IMR-90 (cell line): Measurements from ENCODE around the gene LMNTD2. TPM values are rescaled to one million over a fixed set of nuclear protein-coding genes. Genes with fewer than 3 reads are reported as not detected.

Source experiments
- ATAC-seq: fragments of 200-7000 bp; cut with Tn5 transposase; 2 replicates; pipeline ENCODE4 v1.9.1; 2020; ENCODE audit warnings: low read depth, mild to moderate bottlenecking, moderate library complexity
- BruUV-seq: library from RNA; stranded (reverse); fragments of 400-500 nt; replicated peaks from 2 replicates; lab custom pipeline; 2021; lab: Mats Ljungman, UMichigan
- CTCF ChIA-PET: fragments of 300-600 bp; formaldehyde crosslinking; extraction: SDS; loops from one replicate; lab custom pipeline; 2021; ENCODE audit warnings: antibody characterized with exemption; lab: Yijun Ruan, JAX
- POLR2A ChIA-PET: fragments of 300-600 bp; sonication (Branson Sonifier 250); formaldehyde crosslinking; loops from one replicate; lab custom pipeline; 2022; ENCODE audit warnings: antibody characterized with exemption; ENCODE audit not compliant: unreplicated experiment; lab: Charles Lee
- DNase-seq: peaks from one replicate; pipeline ENCODE4 v3.0.0; 2013
- H2AFZ ChIP-seq: replicated peaks from 2 replicates; pipeline ENCODE3; 2013; ENCODE audit warnings: low read length, mild to moderate bottlenecking; ENCODE audit not compliant: poor library complexity
- H2AK5ac ChIP-seq: 2 replicates; pipeline ENCODE4 v1.6.1; 2013; ENCODE audit warnings: low read depth, low read length, inconsistent platforms
- H2AK9ac ChIP-seq: replicated peaks from 2 replicates; pipeline ENCODE3; 2013; ENCODE audit warnings: mild to moderate bottlenecking, low read depth, low read length, moderate library complexity; ENCODE audit not compliant: poor library complexity
- H2BK120ac ChIP-seq: 2 replicates; pipeline ENCODE4 v1.6.1; 2013; ENCODE audit warnings: low read depth, low read length, inconsistent platforms
- H2BK15ac ChIP-seq: 3 replicates; pipeline ENCODE4 v1.6.1; 2013; ENCODE audit warnings: low read depth, low read length, inconsistent platforms
- H2BK20ac ChIP-seq: 2 replicates; pipeline ENCODE4 v1.6.1; 2013; ENCODE audit warnings: low read depth, mild to moderate bottlenecking, inconsistent platforms, low read length, moderate library complexity
- H2BK5ac ChIP-seq: 2 replicates; pipeline ENCODE4 v1.6.1; 2013; ENCODE audit warnings: mild to moderate bottlenecking, low read depth, low read length, inconsistent platforms; ENCODE audit not compliant: poor library complexity, severe bottlenecking
- H3K14ac ChIP-seq: replicated peaks from 2 replicates; pipeline ENCODE4 v1.6.1; 2013; ENCODE audit warnings: low read depth, low read length, inconsistent platforms
- H3K18ac ChIP-seq: 2 replicates; pipeline ENCODE4 v1.6.1; 2013; ENCODE audit warnings: low read depth, low read length, control low read depth
- H3K23ac ChIP-seq: 2 replicates; pipeline ENCODE4 v1.6.1; 2013; ENCODE audit warnings: low read depth, low read length, inconsistent platforms
- H3K27ac ChIP-seq: 2 replicates; pipeline ENCODE4 v1.5.1; 2013; ENCODE audit warnings: mild to moderate bottlenecking, control low read depth, low read length; ENCODE audit not compliant: insufficient read depth
- H3K27me3 ChIP-seq: 2 replicates; pipeline ENCODE4 v1.6.1; 2013; ENCODE audit warnings: low read length; ENCODE audit not compliant: control insufficient read depth, insufficient read depth
- H3K36me3 ChIP-seq: 2 replicates; pipeline ENCODE4 v1.6.1; 2013; ENCODE audit warnings: low read length, mixed read lengths; ENCODE audit not compliant: control insufficient read depth, insufficient read depth
- H3K4ac ChIP-seq: 2 replicates; pipeline ENCODE4 v1.6.1; 2013; ENCODE audit warnings: low read depth, low read length, inconsistent platforms
- H3K4me1 ChIP-seq: 2 replicates; pipeline ENCODE4 v1.6.1; 2013; ENCODE audit warnings: low read length, mixed read lengths; ENCODE audit not compliant: control insufficient read depth, insufficient read depth
- H3K4me2 ChIP-seq: 2 replicates; pipeline ENCODE4 v1.6.1; 2013; ENCODE audit warnings: low read depth, mild to moderate bottlenecking, control low read depth, low read length, moderate library complexity
- H3K4me3 ChIP-seq: 2 replicates; pipeline ENCODE4 v1.5.1; 2013; ENCODE audit warnings: low read depth, mild to moderate bottlenecking, control low read depth, low read length, moderate library complexity; ENCODE audit not compliant: insufficient read depth
- H3K56ac ChIP-seq: 2 replicates; pipeline ENCODE4 v1.6.1; 2013; ENCODE audit warnings: low read length, inconsistent platforms; ENCODE audit not compliant: insufficient read depth; ENCODE audit errors: extremely low read depth
- H3K79me1 ChIP-seq, 2 experiments: 2 replicates each; pipeline ENCODE4 v1.6.1; 2013; ENCODE audit warnings: low read length in 2 of 2, inconsistent platforms in 1 of 2, low read depth in 1 of 2
- H3K9ac ChIP-seq: 2 replicates; pipeline ENCODE4 v1.6.1; 2013; ENCODE audit warnings: low read depth, low read length, control low read depth
- H3K9me1 ChIP-seq: 2 replicates; pipeline ENCODE4 v1.6.1; 2013; ENCODE audit warnings: low read length, inconsistent platforms; ENCODE audit not compliant: insufficient read depth
- H3K9me3 ChIP-seq: 2 replicates; pipeline ENCODE4 v1.6.1; 2013; ENCODE audit warnings: low read length; ENCODE audit not compliant: control insufficient read depth, insufficient read depth
- H4K20me1 ChIP-seq: 2 replicates; pipeline ENCODE4 v1.6.1; 2013; ENCODE audit warnings: low read length, inconsistent platforms; ENCODE audit not compliant: insufficient read depth
- H4K5ac ChIP-seq: 2 replicates; pipeline ENCODE4 v1.6.1; 2013; ENCODE audit warnings: mild to moderate bottlenecking, low read depth, low read length, control low read depth
- H4K8ac ChIP-seq, 2 experiments: 2 replicates each; pipeline ENCODE4 v1.6.1; 2013; ENCODE audit warnings: low read depth in 2 of 2, low read length in 2 of 2, control low read depth in 1 of 2, inconsistent platforms in 1 of 2
- H4K91ac ChIP-seq: 2 replicates; pipeline ENCODE4 v1.6.1; 2013; ENCODE audit warnings: low read depth, low read length, inconsistent platforms; ENCODE audit not compliant: insufficient read depth
- BHLHE40 ChIP-seq: fragments of 150-350 bp; IDR thresholded peaks from 2 replicates; pipeline ENCODE4 v1.6.1; 2016; ENCODE audit warnings: mild to moderate bottlenecking, low read depth, low read length
- CEBPB ChIP-seq: IDR thresholded peaks from 2 replicates; pipeline ENCODE4 v1.6.1; 2012; ENCODE audit warnings: low read depth, low read length, improper control_type of control experiment
- CHD1 ChIP-seq: IDR thresholded peaks from 2 replicates; pipeline ENCODE4 v1.6.1; 2012; ENCODE audit warnings: low read depth, low read length, improper control_type of control experiment
- CTCF ChIP-seq: conservative IDR thresholded peaks from 2 replicates; pipeline ENCODE4 v1.5.1; 2012; ENCODE audit warnings: mild to moderate bottlenecking, low read depth, low read length, improper control_type of control experiment
- ELK1 ChIP-seq: fragments of 150-350 bp; IDR thresholded peaks from 2 replicates; pipeline ENCODE4 v1.6.1; 2016; ENCODE audit warnings: low read depth, mild to moderate bottlenecking, low read length, moderate library complexity, borderline replicate concordance
- FOS ChIP-seq: fragments of 150-350 bp; IDR thresholded peaks from 2 replicates; pipeline ENCODE4 v1.6.1; 2016; ENCODE audit warnings: low read depth, low read length
- MAFK ChIP-seq: IDR thresholded peaks from 2 replicates; pipeline ENCODE4 v1.6.1; 2012; ENCODE audit warnings: low read depth, low read length, improper control_type of control experiment
- MAZ ChIP-seq: IDR thresholded peaks from 2 replicates; pipeline ENCODE4 v1.6.1; 2012; ENCODE audit warnings: low read depth, mild to moderate bottlenecking, low read length, improper control_type of control experiment, moderate library complexity, borderline replicate concordance
- MXI1 ChIP-seq: IDR thresholded peaks from 2 replicates; pipeline ENCODE4 v1.6.1; 2012; ENCODE audit warnings: low read depth, mild to moderate bottlenecking, low read length, moderate library complexity, borderline replicate concordance
- NFE2L2 ChIP-seq: fragments of 150-350 bp; IDR thresholded peaks from 2 replicates; pipeline ENCODE4 v1.6.1; 2016; ENCODE audit warnings: low read depth, mild to moderate bottlenecking, low read length
- POLR2A ChIP-seq: IDR thresholded peaks from 2 replicates; pipeline ENCODE4 v1.6.1; 2012; ENCODE audit warnings: mild to moderate bottlenecking, low read depth, low read length
- RAD21 ChIP-seq: IDR thresholded peaks from 2 replicates; pipeline ENCODE4 v1.6.1; 2012; ENCODE audit warnings: low read length, improper control_type of control experiment
- RCOR1 ChIP-seq: IDR thresholded peaks from 2 replicates; pipeline ENCODE4 v1.6.1; 2012; ENCODE audit warnings: mild to moderate bottlenecking, low read length, improper control_type of control experiment; ENCODE audit not compliant: insufficient replicate concordance
- RFX5 ChIP-seq: IDR thresholded peaks from 2 replicates; pipeline ENCODE4 v1.8.0; 2012; ENCODE audit warnings: low read depth, mild to moderate bottlenecking, low read length, moderate library complexity
- SMC3 ChIP-seq: fragments of 150-350 bp; IDR thresholded peaks from 2 replicates; pipeline ENCODE4 v1.6.1; 2016; ENCODE audit warnings: low read depth, mild to moderate bottlenecking, antibody characterized with exemption, low read length, moderate library complexity
- WGBS, 2 experiments: methylation state at CpG; one replicate each; pipeline versions ENCODE4 v1.1.5 to v1.1.7; 2013; ENCODE audit warnings: missing lambda C conversion rate in 2 of 2; ENCODE audit not compliant: insufficient read length in 1 of 2; ENCODE audit errors: extremely low coverage in 2 of 2; 5-methylcytosine and 5-hydroxymethylcytosine counted together
- dilution Hi-C: fragments of 300-500 bp; cut with HindIII; formaldehyde crosslinking; loops from one replicate; pipeline ENCODE4 v1.14.3; 2018; ENCODE audit warnings: low sequenced_read_pairs; ENCODE audit not compliant: unreplicated experiment
- in situ Hi-C: fragments of 300-500 bp; cut with MboI; formaldehyde crosslinking; loops from 3 replicates; pipeline ENCODE4 v1.14.3; 2019; ENCODE audit warnings: low sequenced_read_pairs, inconsistent platforms, mixed read lengths
- intact Hi-C: fragments of 100-400 bp; cut with micrococcal nuclease; formaldehyde crosslinking; loops from 2 replicates; pipeline ENCODE4 v1.10.0; 2022
- polyA plus RNA-seq, 3 experiments: library from polyadenylated mRNA; depleted of rRNA; stranded (reverse); fragments of >200 nt; gene quantifications; 2 replicates each; pipeline ENCODE4 v1.2.3, GENCODE V29; 2012; ENCODE audit warnings: low replicate concordance in 1 of 3
- total RNA-seq: library from RNA; depleted of rRNA; stranded (reverse); fragments of >200 nt; gene quantifications from 2 replicates; pipeline ENCODE4 v1.2.3, GENCODE V29; 2012

The LMNTD2 gene
- total and polyA plus RNA-seq, 2 of the 4 experiments (the other 2 are of a cell fraction), result 0.18 to 1.3 TPM

DNA sequence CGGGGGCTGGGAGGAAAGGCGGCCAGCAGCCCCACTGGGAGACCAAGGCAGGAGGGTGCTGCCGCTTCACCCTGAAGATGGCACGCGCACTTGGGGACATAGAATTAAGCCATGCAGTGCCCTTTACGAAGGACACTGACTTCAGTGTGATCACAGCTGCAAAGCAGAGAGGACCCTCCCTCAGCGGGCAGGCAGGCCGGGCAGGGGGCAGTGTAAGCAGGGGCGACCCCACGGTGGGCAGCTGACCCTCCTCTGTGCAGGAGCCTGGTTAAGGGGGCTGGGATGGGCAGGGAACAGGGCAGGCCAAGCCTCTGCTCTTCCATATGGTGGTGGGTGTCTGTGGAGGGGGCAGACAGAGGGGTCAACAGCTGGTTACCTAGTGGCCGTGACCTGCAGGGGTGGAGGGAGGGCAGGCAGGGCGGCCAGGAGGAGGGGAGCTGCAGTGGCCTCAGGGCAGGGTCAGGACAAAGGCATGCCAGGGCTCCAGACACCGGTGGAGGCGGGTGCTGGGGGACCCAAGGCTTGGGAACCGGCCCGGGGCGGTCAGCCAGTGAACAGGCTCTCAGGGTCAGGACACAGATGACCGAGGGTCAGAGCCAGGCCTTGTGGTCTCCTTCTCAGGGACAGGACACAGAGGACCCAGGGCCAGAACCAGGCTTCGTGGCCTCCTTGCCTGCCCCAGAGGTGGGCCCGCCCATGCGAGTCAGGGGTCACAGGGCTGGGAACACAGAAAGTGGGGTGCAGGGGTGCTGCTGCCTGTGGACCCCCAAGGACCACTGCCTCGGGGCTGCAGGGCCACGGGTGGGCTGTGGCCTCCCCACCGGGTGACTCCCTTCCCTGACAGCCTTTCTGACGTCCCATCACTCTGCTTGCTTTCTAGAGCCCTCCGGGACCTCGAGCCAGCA is 7.2 kb downstream of the LMNTD2 start:
- Histone ChIP-seq H3K23ac (no peak overlapping the region), H3K4me3 (no peak overlapping the region), H2AK5ac (no peak overlapping the region), H4K8ac (no peak overlapping the region), H2BK15ac (no peak overlapping the region), H4K5ac (no peak overlapping the region), H2BK20ac (no peak overlapping the region), H3K9me3 (no peaks in the 10 kb centered on the region), H2AFZ (peak overlapping the region; percentile 43), H3K79me1 (no peaks in the 10 kb centered on the region), H4K91ac (no peak overlapping the region), H3K9me1 (no peaks in the 10 kb centered on the region), H3K4me2 (no peak overlapping the region), H4K20me1 (peaks cover 6% of the 10 kb centered on the region; the same call in 1 of the 2 replicates), H3K18ac (no peak overlapping the region), H3K14ac (no peak overlapping the region), H3K27me3 (peaks cover 49% of the 10 kb centered on the region), H3K27ac (no peak overlapping the region), H3K4ac (no peak overlapping the region), H2BK120ac (no peak overlapping the region), H2AK9ac (no peak overlapping the region), H3K56ac (no peak overlapping the region), H2BK5ac (no peak overlapping the region), H3K4me1 (peaks cover 2% of the 10 kb centered on the region; the same call in 1 of the 2 replicates), H3K9ac (no peak overlapping the region), H3K36me3 (peaks cover 2% of the 10 kb centered on the region; the same call in 1 of the 2 replicates)
- ChIA-PET POLR2A (no interaction called here), CTCF (no interaction called here)
- no TSS peak for BruUV-seq
- ATAC-seq (no peak), DNase-seq (no peak)
- dilution Hi-C loops (no loop called here), in situ Hi-C loops (no loop called here), intact Hi-C loops (loop anchor here (10.0 kb wide), 1 partner anchor 171 kb away; no protein-coding TSS in a partner anchor)
- WGBS, 2 experiments, result 81% methylated on average over 7 of the region's 27 CpGs; no CpG with 5 or more reads in 1 of the 2 experiments
- TF ChIP-seq SMC3 (no peak), MAFK (no peak), MAZ (no peak), MXI1 (no peak), FOS (no peak), NFE2L2 (no peak), RFX5 (no peak), RCOR1 (no peak), CTCF (no peak), BHLHE40 (no peak), ELK1 (no peak), RAD21 (no peak), CEBPB (no peak), CHD1 (no peak), POLR2A (no peak)
